H1 (cell line): ENCODE results near the gene ASRGL1. TPM values are rescaled to one million over a fixed set of nuclear protein-coding genes. Genes with fewer than 3 reads are reported as not detected.

Experiments used
- ATF2 ChIP-seq: IDR thresholded peaks from 2 replicates; pipeline ENCODE4 v1.6.1; 2012; ENCODE audit warnings: low read length, inconsistent platforms
- CBX5 ChIP-seq: fragments of 300-800, 300-1000 bp; sonication (generic); IDR thresholded peaks from 2 replicates; pipeline ENCODE4 v1.7.1; 2016; ENCODE audit warnings: antibody characterized with exemption, low read length, low read depth
- CHD2 ChIP-seq: IDR thresholded peaks from 2 replicates; pipeline ENCODE4 v1.6.1; 2012; ENCODE audit warnings: low read length, improper control_type of control experiment
- JUN ChIP-seq: IDR thresholded peaks from 2 replicates; pipeline ENCODE4 v1.6.1; 2011; ENCODE audit warnings: low read depth, mild to moderate bottlenecking, improper control_type of control experiment, low read length
- polyA plus RNA-seq, 7 experiments: library from polyadenylated mRNA; depleted of rRNA in 3 of 7; stranded (reverse) in 5 of 7; unstranded in 2 of 7; fragments of >200 nt in 5 of 7; fragments of 200-250 nt in 2 of 7; gene quantifications; 1 replicate in 5 of 7; 2 replicates in 1 of 7; 4 replicates in 1 of 7; pipeline versions ENCODE4 v1.2.1 to v1.2.3, GENCODE V29; 2011 to 2013; ENCODE audit warnings: missing spikeins in 2 of 7, mixed read lengths in 2 of 7
- total RNA-seq: library from RNA; stranded (reverse); fragmentation: NEBNext Ultra II Directional; extraction: Animal tissue kit (Norgen Biotek cat#: 25700); gene quantifications from 2 replicates; pipeline ENCODE4 v1.2.1, GENCODE V29; 2021

The ASRGL1 gene
- total and polyA plus RNA-seq, 2 of the 8 experiments (the other 6 are each of a cell fraction or from before 2014, with no cell fraction given): 19.9 to 23.5 TPM

DNA sequence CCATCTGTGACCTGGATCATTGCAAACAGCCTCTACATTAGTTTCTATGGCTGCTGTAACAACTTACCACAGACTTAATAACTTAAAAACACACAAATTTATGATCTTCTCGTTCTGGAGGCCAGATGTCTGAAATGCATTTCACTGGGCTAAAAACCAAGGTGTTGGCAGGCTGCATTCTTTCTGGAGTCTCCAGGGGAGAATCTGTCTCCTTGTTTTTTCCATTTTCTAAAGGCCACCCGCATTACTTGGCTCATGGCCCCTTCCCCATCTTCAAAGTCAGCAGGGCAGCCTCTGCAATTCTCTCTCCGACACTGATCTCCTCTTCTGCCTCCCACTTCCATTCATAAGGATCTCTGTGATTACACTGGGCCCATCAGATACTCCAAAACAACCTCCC lies 93.2 kb downstream of the ASRGL1 start (continued):
- TF ChIP-seq CHD2 (no peak), CBX5 (no peak), JUN (no peak), ATF2 (no peak)
